GM18511 (cell line): ENCODE results near the gene MON1B.
A peak's percentile ranks its signal among the peaks of the same experiment; 100 is the strongest.
"Not testable (repeated sequence)": the region's sequence is repeated elsewhere in the genome, so short reads cannot be mapped to it uniquely, and the experiment has no call there.

Source experiments
- ATAC-seq: cut with Tn5 transposase; IDR thresholded peaks from one replicate; pipeline ENCODE4 v1.9.1; 2021; ENCODE audit warnings: mild to moderate bottlenecking, moderate library complexity; ENCODE audit not compliant: unreplicated experiment

MON1B gene

GRCh38 chr16:77190478-77191258, at the start of gene MON1B:
Gene MON1B, plus strand, starts transcription at chr16:77191190. Its CDS starts 296 bp downstream, at chr16:77191486.
- peak; percentile 96 for ATAC-seq

DNA sequence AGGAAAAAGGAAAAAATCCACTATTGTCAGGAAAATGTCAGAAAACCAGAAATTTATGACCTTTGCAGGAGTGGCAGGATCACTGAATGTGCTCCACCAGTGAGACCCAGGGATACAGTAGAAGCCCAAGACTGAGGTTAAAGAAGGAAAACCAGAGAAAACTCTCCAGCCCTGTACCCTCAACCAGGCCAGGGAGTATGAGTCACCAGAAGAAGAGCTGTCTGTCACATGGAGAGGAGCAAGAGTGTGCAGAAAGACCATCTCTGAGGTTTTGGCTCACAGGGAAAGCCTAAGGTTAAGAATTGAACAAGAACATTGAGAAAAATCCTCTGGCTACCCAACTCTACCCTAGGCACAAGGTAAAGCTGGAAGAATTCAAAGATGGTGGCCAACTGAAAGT, 47.6 kb upstream of the MON1B start:
- ATAC-seq, result no peak

DNA sequence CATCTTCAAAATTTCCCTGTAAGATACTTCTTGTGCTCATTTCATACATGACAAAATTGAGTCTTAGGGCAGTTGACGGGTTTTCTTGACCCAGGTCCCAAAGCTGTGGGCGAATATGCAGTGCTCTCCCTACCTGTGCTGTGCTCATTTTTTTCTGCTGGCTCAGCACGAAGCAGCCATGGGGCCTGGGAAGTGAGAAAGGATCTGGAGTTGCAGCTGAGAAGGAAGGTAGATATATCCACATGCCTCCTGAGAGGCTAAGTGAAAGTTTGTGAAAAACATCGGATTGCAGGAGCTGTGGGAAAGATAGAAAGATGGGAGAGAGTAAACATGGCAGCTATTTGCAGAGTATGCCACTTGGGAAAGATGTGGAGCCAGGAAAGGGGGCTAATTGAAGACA, 42.9 kb upstream of the MON1B start:
- no peak for ATAC-seq

- no peak for ATAC-seq
These were observed 33.5 kb upstream of the MON1B start for GRCh38 chr16:77157346-77158058.

- ATAC-seq, result no peak
These were observed 32.7 kb upstream of the MON1B start for GRCh38 chr16:77158293-77158692.

DNA sequence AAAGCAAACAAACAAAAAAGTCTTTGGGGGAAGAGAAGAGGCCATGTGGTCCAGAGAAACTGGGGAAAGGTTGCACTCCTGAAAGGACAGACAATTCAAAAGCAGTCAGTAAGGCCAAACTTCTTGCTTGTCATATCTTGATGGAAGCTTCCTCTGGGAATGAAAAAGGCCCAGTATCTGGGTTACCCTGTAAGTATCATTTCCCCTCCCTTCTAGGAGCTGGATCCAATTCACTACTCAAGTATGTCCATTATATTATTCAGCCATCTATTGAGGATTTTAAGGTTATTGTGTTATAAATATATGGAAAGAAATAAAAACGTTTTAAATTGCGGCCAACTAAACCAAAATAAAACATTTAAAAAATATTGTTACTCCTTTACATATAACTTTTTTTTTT, 26.0 kb upstream of the MON1B start:
- ATAC-seq, result no peak

- ATAC-seq, result not testable (repeated sequence)
These were observed 25.3 kb upstream of the MON1B start for GRCh38 chr16:77165536-77166236.

DNA sequence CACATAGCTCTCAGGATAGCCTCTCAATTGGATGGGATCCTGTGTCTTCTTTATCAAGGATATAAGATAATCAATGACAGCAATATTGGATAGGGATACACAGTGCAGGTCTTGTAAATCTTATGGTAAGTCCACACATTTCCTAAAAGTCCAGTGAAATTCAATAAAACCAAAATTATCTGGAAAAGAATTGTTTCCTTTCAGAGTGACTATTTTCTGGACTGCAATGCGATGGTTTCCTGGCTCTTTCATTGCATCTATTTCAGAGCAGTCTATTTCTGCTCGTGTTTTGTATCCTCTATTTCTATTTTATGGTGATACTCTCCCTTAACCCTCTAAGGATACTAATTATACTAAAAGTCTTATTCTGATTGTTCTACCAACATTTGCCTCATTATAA, 24.3 kb upstream of the MON1B start:
- no peak for ATAC-seq

- ATAC-seq, result no peak
These were observed 22.1 kb upstream of the MON1B start for GRCh38 chr16:77168901-77169300.

DNA sequence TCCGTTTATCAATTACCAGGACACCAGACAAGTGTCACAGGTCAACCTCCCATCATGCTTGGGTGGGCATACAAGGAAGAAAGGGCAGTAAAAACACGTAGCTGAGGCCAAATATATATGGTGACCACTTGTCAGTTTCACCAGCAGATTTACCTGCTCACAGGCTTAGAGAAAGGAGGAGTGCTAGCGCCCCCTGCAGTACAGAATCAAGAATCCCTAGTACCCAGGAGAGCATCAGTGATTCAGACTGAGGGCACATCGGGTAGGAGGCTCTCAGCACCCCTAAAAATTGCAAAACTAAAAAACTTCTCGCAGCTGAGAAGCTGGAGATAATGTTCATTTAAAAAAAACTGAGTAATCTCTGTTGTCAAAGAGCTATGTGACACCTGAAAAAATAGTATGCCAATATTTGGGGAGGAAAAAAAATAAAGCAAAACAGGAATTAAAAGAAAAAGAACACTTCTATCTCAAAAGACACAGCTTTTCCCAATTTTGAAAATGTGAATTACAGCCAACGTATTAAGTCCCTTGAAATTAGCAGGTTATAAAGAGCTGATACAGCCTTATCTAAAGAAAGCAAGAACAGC, 21.2 kb upstream of the MON1B start:
- peak; percentile 73 for ATAC-seq

DNA sequence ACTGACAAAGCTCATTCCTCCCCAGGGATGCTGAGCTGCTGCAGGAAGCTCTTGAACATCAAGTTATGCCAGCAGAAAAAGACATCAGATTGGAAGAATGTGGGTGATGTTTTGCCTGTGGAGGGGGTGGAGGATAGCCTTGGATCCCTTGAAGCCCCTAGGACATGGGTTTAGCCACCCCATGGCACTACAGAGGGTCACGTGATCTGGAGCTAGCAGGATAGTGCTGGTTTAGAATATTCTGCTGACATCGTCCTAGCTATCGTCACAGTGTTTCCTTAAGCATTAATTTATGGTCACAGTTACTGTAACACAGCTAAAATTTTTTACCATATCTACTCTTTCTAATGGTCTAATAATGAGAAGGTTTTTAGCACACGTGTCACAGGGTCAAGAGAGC, 20.2 kb upstream of the MON1B start:
- no peak for ATAC-seq

GRCh38 chr16:77171745-77172635, 19.0 kb upstream of the MON1B start:
- ATAC-seq, result peak; percentile 87

GRCh38 chr16:77172951-77173350, 18.0 kb upstream of the MON1B start:
- ATAC-seq, result no peak

DNA sequence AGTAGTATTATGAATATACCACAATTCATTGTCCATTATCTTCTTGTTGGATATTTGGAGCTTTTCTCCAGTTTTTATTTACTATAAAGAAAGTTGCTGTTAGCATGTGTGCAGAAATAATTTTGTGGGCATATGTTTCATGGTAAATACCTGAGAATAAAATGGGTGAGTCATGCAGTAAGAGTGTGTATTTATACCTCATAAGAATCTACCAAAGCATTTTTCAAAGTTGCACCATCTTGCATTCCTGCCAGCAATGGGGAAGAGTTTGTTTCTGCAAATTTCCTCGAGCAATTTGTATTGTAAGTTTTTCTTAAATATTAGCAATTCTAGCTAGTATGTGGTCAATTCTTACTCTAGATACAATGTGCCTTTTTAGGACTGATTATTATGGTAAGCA, 7.9 kb upstream of the MON1B start:
- ATAC-seq, result no peak

DNA sequence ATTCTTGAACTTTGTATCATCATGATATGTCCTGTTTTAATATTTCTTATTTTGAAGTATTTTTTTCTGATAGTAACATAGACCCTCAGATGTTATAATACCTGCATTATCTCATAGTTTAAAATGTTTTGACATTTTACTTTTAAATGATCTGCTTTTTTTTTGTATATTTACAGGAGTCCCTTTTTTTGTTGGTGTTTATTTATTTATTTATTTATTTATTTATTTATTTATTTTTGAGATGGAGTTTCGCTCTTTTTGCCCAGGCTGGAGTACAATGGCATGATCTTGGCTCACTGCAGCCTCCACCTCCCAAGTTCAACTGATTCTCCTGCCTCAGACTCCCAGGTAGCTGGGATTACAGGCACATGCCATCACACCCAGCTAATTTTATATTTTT, 4.7 kb upstream of the MON1B start:
- not testable (repeated sequence) for ATAC-seq

DNA sequence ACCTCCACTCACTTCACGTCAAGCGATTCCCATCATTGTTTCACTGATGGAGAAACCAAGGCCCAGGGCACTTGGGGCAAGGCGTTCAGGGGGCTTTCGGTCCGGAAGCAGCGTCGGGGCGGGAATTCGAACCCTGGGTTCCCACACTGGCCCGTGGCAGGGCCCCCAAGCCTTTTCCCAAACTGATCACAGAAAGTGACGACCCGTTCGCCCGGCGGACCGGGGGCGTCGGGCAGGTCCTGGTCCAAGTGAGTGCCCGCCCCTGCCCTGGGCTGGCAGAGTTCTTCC, 856 bp upstream of the MON1B start:
- peak; percentile 6 for ATAC-seq

- ATAC-seq, result peak; percentile 0
These were observed 424 bp downstream of the MON1B start for GRCh38 chr16:77191259-77191969.

- no peak for ATAC-seq
These were observed 2.4 kb downstream of the MON1B start for GRCh38 chr16:77193377-77193776.

DNA sequence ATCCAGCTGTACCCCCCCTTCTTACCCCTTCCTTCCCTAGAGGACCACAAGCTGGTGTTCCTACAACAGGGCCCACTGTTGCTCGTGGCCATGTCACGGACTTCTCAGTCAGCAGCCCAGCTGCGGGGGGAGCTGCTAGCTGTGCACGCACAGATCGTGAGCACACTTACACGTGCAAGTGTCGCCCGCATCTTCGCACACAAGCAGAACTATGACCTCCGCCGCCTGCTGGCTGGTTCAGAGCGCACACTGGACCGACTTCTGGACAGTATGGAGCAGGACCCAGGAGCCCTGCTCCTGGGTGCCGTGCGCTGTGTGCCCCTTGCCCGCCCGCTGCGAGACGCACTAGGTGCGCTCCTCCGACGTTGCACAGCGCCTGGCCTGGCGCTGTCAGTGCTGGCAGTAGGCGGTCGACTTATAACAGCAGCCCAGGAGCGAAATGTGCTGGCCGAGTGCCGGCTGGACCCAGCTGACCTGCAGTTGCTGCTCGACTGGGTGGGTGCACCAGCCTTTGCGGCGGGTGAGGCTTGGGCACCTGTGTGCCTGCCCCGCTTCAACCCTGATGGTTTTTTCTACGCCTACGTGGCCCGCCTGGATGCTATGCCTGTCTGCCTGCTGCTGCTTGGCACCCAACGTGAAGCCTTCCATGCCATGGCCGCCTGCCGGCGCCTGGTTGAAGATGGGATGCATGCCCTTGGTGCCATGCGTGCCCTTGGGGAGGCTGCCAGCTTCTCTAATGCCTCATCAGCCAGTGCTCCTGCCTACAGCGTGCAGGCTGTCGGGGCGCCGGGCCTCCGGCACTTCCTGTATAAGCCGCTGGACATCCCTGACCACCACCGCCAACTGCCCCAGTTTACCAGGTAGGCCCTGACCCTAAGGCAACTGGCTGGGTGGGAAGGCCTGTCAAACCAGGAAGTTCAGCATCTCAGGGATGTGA, 3.6 kb downstream of the MON1B start:
- no peak for ATAC-seq
